ENCODE results near the gene LARP1B. TPM values are rescaled to one million over a fixed set of nuclear protein-coding genes. Genes with fewer than 3 reads are reported as not detected.
"Not testable (repeated sequence)": the region's sequence is repeated elsewhere in the genome, so short reads cannot be mapped to it uniquely, and the experiment has no call there.

LARP1B gene
- total and polyA plus RNA-seq, 9 donors, result 16.7 to 35.5 (median 18.6) TPM

DNA sequence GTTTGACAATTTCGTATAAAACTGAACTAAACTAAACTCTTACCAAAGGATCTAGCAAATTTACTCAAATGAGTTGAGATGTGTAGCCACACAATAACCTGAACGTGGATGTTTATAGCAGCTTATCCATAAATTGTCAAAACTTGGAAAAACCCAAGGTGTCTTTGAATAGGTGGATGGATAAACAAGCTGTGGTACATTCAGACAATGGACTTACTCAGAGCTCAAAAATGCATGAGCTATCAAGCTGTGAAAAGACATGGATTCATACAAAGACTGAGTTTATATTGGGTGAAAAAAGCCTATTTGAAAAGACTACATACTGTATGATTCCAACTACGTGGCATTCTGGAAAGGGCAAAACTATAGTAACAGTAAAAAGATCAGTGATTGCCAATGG, 69.5 kb downstream of the LARP1B start:
- no peak for DNase-seq
- WGBS (ENCODE audit: insufficient coverage), result no CpG with 5 or more reads among the region's 3 CpGs
- H3K27ac ChIP-seq (ENCODE audit: low read length), result no peak overlapping the region
- no peak overlapping the region for H3K4me3 ChIP-seq (ENCODE audit: low read length)
- peaks cover 3% of the 10 kb centered on the region for H3K9me3 ChIP-seq (replicated peaks; ENCODE audit: control insufficient read depth, low read depth, low read length)
- H3K27me3 ChIP-seq (ENCODE audit: control insufficient read depth, insufficient read depth, low read length), result no peaks in the 10 kb centered on the region
- no peaks in the 10 kb centered on the region for H3K36me3 ChIP-seq (ENCODE audit: control insufficient read depth, insufficient read depth, low read length)
- H3K4me1 ChIP-seq (ENCODE audit: control insufficient read depth, insufficient read depth, low read length), result no peaks in the 10 kb centered on the region

DNA sequence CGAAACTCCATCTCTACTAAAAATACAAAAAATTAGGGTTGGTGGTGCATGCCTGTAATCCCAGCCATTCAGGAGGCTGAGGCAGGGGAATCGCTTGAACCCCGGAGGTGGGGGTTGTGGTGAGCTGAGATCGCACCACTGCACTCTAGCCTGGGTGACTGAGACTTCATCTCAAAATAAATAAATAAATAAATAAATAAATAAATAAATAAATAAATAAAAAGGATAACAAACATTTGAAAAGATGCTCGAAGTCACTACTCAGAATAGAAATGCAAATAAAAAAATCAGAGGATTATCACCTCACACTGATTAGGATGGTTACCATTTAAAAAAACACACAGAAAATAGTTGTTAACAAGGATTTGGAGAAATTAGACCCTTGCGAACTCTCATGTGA, 73.8 kb downstream of the LARP1B start:
- no peak for DNase-seq
- H3K27me3 ChIP-seq (ENCODE audit: control insufficient read depth, insufficient read depth, low read length), result no peaks in the 10 kb centered on the region
- H3K36me3 ChIP-seq (ENCODE audit: control insufficient read depth, insufficient read depth, low read length), result no peaks in the 10 kb centered on the region
- peaks cover 3% of the 10 kb centered on the region for H3K9me3 ChIP-seq (replicated peaks; ENCODE audit: control insufficient read depth, low read depth, low read length)
- H3K27ac ChIP-seq (ENCODE audit: low read length), result no peak overlapping the region
- WGBS (ENCODE audit: insufficient coverage), result no CpG with 5 or more reads among the region's 6 CpGs
- no peak overlapping the region for H3K4me3 ChIP-seq (ENCODE audit: low read length)
- no peaks in the 10 kb centered on the region for H3K4me1 ChIP-seq (ENCODE audit: control insufficient read depth, insufficient read depth, low read length)

DNA sequence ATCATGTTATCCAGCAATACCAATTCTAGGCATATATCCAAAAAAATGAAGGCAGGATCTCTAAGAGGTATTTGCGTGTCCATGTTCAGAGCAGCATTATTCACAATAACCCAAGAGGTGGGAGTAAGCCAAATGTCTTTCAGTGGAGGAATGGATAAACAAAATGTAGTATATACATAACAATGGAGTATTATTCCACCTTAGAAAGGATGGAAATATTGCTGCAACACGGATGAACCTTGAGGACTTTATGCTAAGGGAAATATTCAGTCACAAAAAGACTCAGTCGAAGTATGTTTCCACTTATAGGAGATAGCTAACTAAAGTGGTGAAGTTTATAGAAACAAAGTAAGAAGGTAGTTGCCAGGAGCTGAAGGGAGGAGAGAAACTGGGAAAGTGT, 74.3 kb downstream of the LARP1B start:
- no peaks in the 10 kb centered on the region for H3K4me1 ChIP-seq (ENCODE audit: control insufficient read depth, insufficient read depth, low read length)
- H3K4me3 ChIP-seq (ENCODE audit: low read length), result no peak overlapping the region
- DNase-seq, result no peak
- H3K27ac ChIP-seq (ENCODE audit: low read length), result no peak overlapping the region
- 100% methylated on average over 1 of the region's 3 CpGs for WGBS (ENCODE audit: insufficient coverage)
- H3K27me3 ChIP-seq (ENCODE audit: control insufficient read depth, insufficient read depth, low read length), result no peaks in the 10 kb centered on the region
- H3K36me3 ChIP-seq (ENCODE audit: control insufficient read depth, insufficient read depth, low read length), result no peaks in the 10 kb centered on the region
- H3K9me3 ChIP-seq (replicated peaks; ENCODE audit: control insufficient read depth, low read depth, low read length), result peaks cover 3% of the 10 kb centered on the region

DNA sequence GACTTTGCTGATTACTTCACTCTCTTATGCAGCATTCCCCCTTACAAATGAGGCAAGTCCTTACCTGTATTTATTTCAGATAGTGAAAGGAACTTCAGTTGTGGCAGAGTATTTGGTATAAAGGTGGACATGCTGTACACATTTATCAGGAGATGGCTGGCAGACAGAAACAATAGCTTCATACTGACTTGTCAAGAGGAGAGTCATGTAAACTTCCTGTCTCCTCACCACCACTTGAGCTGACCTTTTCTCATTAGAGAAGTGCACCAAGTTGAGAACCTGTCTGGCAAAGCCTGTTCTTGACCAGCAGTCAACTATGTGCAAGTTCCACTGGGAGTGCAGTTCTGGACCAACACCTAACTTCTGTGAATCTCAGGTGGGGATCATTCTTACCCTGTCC, 80.8 kb downstream of the LARP1B start:
- Histone ChIP-seq H3K9me3 (replicated peaks; ENCODE audit: control insufficient read depth, low read depth, low read length) (peaks cover 6% of the 10 kb centered on the region), H3K4me1 (ENCODE audit: control insufficient read depth, insufficient read depth, low read length) (no peaks in the 10 kb centered on the region), H3K27me3 (ENCODE audit: control insufficient read depth, insufficient read depth, low read length) (no peaks in the 10 kb centered on the region), H3K36me3 (ENCODE audit: control insufficient read depth, insufficient read depth, low read length) (peaks cover 3% of the 10 kb centered on the region), H3K27ac (ENCODE audit: low read length) (no peak overlapping the region), H3K4me3 (ENCODE audit: low read length) (no peak overlapping the region)
- no peak for DNase-seq

DNA sequence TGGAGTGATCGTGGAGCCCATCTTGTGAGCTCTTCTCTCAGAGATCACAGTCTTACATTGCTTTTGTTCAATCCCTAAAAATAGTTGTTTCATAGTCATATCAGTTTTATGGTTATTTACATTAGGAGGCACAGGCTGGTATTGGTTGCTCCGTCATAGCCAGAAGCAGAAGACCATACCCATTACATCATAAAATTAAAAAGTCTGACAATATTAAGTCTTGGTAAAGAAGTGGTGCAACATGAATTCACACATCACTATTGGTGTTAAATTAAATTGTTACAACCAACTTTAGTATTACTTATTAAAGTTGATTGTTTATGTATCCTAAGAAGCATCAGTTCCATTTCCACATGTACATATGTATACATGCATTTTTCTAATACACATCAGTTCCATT, 84.6 kb downstream of the LARP1B start:
- Histone ChIP-seq H3K9me3 (replicated peaks; ENCODE audit: control insufficient read depth, low read depth, low read length) (peaks cover 6% of the 10 kb centered on the region), H3K36me3 (ENCODE audit: control insufficient read depth, insufficient read depth, low read length) (peaks cover 3% of the 10 kb centered on the region), H3K27ac (ENCODE audit: low read length) (no peak overlapping the region), H3K4me3 (ENCODE audit: low read length) (no peak overlapping the region), H3K4me1 (ENCODE audit: control insufficient read depth, insufficient read depth, low read length) (no peaks in the 10 kb centered on the region), H3K27me3 (ENCODE audit: control insufficient read depth, insufficient read depth, low read length) (no peaks in the 10 kb centered on the region)
- no CpG with 5 or more reads among the region's 2 CpGs for WGBS (ENCODE audit: insufficient coverage)
- DNase-seq, result no peak

DNA sequence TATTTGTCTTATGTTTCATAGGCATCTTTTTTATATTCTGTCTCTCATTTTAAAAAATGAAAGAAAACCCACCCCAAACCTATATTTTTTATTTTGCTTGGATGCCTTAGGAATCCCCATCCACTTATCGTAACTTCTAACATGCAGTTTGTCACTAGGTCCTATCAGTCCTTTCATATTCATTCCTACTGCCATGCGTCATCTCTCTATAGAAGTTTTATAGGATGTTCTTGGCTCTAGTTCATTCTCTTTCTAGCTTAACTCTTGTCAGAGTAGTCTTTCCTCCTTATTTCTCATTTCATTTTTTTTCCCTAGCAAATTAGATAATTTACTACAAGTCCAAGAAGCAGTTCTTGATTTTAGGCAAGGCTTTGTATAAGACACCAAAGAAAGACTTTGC, 92.7 kb downstream of the LARP1B start:
- Histone ChIP-seq H3K27ac (ENCODE audit: low read length) (no peak overlapping the region), H3K9me3 (replicated peaks; ENCODE audit: control insufficient read depth, low read depth, low read length) (peaks cover 2% of the 10 kb centered on the region), H3K4me3 (ENCODE audit: low read length) (no peak overlapping the region), H3K27me3 (ENCODE audit: control insufficient read depth, insufficient read depth, low read length) (no peaks in the 10 kb centered on the region), H3K36me3 (ENCODE audit: control insufficient read depth, insufficient read depth, low read length) (peaks cover 15% of the 10 kb centered on the region), H3K4me1 (ENCODE audit: control insufficient read depth, insufficient read depth, low read length) (no peaks in the 10 kb centered on the region)
- 100% methylated on average over 1 of the region's 2 CpGs for WGBS (ENCODE audit: insufficient coverage)
- no peak for DNase-seq

DNA sequence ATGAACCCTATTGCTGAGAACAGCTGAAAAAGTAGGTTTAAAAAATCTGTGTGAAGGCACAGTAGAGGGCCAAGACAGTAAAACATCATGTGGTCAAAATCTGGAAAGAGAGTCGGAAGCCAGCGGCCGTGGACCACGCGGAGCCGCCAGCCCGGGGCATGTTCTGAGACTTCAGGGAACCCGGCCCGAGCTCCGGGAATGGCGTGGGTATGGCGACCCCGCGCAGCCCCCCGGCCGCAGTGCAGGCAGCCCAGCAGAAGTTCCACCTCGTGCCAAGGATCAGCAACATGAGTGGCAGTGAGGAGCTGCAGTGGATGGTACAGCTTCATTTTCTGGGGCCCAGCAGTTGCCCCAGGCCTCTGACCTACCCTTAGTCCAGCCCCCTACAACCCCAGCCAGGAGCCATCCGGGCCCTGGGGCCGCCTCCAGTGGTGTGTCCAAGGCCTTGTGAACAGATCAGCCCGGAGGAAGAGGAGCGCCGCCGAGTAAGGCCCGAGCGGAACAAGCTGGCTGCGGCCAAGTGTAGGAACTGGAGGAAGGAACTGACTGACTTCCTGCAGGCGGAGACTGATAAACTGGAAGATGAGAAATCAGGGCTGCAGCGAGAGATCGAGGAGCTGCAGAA, 94.2 kb downstream of the LARP1B start:
- H3K36me3 ChIP-seq (ENCODE audit: control insufficient read depth, insufficient read depth, low read length), result peaks cover 15% of the 10 kb centered on the region
- H3K27me3 ChIP-seq (ENCODE audit: control insufficient read depth, insufficient read depth, low read length), result no peaks in the 10 kb centered on the region
- 98% methylated on average over 27 of the region's 29 CpGs for WGBS (ENCODE audit: insufficient coverage)
- H3K4me3 ChIP-seq (ENCODE audit: low read length), result no peak overlapping the region
- H3K9me3 ChIP-seq (replicated peaks; ENCODE audit: control insufficient read depth, low read depth, low read length), result peaks cover 2% of the 10 kb centered on the region
- H3K4me1 ChIP-seq (ENCODE audit: control insufficient read depth, insufficient read depth, low read length), result no peaks in the 10 kb centered on the region
- H3K27ac ChIP-seq (ENCODE audit: low read length), result no peak overlapping the region
- DNase-seq, result no peak

DNA sequence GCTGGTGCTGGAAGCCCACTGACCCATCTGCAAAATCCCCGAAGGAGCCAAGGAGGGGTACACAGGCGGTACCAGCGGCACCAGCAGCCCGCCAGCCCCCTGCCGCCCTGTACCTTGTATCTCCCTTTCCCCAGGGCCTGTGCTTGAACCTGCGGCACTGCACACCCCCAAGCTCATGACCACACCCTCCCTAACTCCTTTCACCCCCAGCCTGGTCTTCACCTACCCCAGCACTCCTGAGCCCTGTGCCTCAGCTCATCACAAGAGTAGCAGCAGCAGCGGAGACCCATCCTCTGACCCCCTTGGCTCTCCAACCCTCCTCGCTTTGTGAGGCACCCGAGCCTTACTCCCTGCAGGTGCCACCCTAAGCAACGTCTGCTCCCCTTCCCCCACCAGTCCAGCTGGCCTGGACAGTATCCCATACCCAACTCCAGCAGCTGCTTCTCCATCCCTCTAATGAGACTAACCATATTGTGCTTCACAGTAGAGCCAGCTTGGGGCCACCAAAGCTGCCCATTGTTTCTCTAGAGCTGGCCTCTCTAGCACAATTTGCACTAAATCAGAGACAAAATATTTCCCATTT, 94.9 kb downstream of the LARP1B start:
- no peak for DNase-seq
- Histone ChIP-seq H3K27me3 (ENCODE audit: control insufficient read depth, insufficient read depth, low read length) (no peaks in the 10 kb centered on the region), H3K36me3 (ENCODE audit: control insufficient read depth, insufficient read depth, low read length) (peaks cover 15% of the 10 kb centered on the region), H3K9me3 (replicated peaks; ENCODE audit: control insufficient read depth, low read depth, low read length) (peaks cover 2% of the 10 kb centered on the region), H3K4me3 (ENCODE audit: low read length) (no peak overlapping the region), H3K27ac (ENCODE audit: low read length) (no peak overlapping the region), H3K4me1 (ENCODE audit: control insufficient read depth, insufficient read depth, low read length) (no peaks in the 10 kb centered on the region)
- over 99% methylated on average over 10 of the region's 10 CpGs for whole genome bisulfite sequencing (ENCODE audit: insufficient coverage)

DNA sequence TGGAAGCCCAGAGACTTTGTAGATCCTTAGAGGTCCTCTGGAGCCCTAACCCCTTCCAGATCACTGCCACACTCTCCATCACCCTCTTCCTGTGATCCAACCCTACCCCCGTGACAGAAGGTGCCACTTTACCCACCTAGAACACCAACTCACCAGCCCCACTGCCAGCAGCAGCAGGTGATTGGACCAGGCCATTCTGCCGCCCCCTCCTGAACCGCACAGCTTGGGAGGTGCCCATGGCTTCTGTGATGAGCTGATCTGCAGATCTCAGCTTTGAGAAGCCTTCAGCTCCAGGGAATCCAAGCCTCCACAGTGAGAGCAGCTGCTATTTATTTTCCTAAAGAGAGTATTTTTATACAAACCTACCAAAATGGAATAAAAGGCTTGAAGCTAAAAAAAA, 95.4 kb downstream of the LARP1B start:
- not testable (repeated sequence) for H3K4me1 ChIP-seq (ENCODE audit: control insufficient read depth, insufficient read depth, low read length); H3K4me3 ChIP-seq (ENCODE audit: low read length); H3K27me3 ChIP-seq (ENCODE audit: control insufficient read depth, insufficient read depth, low read length); DNase-seq; H3K9me3 ChIP-seq (replicated peaks; ENCODE audit: control insufficient read depth, low read depth, low read length); H3K27ac ChIP-seq (ENCODE audit: low read length)
- peaks cover 15% of the 10 kb centered on the region for H3K36me3 ChIP-seq (ENCODE audit: control insufficient read depth, insufficient read depth, low read length)
- 83% methylated on average over 1 of the region's 3 CpGs for WGBS (ENCODE audit: insufficient coverage)

DNA sequence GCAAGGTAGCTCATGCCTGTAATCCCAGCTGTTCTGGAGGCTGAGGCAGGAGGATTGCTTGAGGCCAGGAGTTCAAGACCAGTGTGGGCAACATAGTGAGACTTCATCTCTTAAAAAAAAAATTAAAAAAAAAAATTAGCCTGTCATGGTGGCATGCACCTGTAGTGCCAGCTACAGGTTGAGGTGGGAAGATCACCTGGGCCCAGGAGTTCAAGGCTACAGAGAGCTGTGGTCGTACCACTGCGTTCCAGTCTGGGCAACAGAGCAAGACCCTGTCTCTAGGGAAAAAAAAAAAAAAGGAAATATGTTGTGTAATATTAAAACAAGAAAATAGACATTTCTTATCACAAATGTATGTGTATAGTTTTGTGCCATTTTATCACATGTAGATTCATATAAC, 97.8 kb downstream of the LARP1B start:
- peaks cover 2% of the 10 kb centered on the region for H3K9me3 ChIP-seq (replicated peaks; ENCODE audit: control insufficient read depth, low read depth, low read length)
- H3K27ac ChIP-seq (ENCODE audit: low read length), result no peak overlapping the region
- H3K4me3 ChIP-seq (ENCODE audit: low read length), result no peak overlapping the region
- no peaks in the 10 kb centered on the region for H3K27me3 ChIP-seq (ENCODE audit: control insufficient read depth, insufficient read depth, low read length)
- no peaks in the 10 kb centered on the region for H3K4me1 ChIP-seq (ENCODE audit: control insufficient read depth, insufficient read depth, low read length)
- peaks cover 15% of the 10 kb centered on the region for H3K36me3 ChIP-seq (ENCODE audit: control insufficient read depth, insufficient read depth, low read length)
- WGBS (ENCODE audit: insufficient coverage), result no CpG with 5 or more reads among the region's 2 CpGs
- DNase-seq, result no peak

DNA sequence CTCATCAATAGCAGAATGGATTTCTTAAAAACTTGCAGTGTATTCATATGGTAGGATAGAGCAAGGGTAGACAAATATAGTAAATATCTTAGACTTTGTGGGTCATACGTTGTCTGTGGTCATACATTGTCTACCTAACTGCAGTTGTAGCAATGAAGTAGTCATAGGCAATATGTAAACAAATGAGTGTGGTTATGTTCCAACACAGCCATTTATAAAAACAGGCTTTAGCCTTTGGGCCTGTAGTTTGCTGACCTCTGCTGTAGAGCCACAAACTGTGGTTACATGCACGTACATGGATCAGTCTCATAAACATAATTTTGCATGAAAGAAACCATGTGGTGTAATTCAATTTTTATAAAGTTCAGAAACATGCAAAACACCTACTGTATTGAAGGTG, 98.9 kb downstream of the LARP1B start:
- no peaks in the 10 kb centered on the region for H3K4me1 ChIP-seq (ENCODE audit: control insufficient read depth, insufficient read depth, low read length)
- no CpG with 5 or more reads among the region's 2 CpGs for WGBS (ENCODE audit: insufficient coverage)
- H3K27ac ChIP-seq (ENCODE audit: low read length), result no peak overlapping the region
- DNase-seq, result no peak
- no peaks in the 10 kb centered on the region for H3K27me3 ChIP-seq (ENCODE audit: control insufficient read depth, insufficient read depth, low read length)
- H3K4me3 ChIP-seq (ENCODE audit: low read length), result no peak overlapping the region
- H3K36me3 ChIP-seq (ENCODE audit: control insufficient read depth, insufficient read depth, low read length), result peaks cover 15% of the 10 kb centered on the region
- H3K9me3 ChIP-seq (replicated peaks; ENCODE audit: control insufficient read depth, low read depth, low read length), result peaks cover 2% of the 10 kb centered on the region
